GM10266 (cell line): ENCODE measurements around the gene ICA1.

ENCODE experiments used
- DNase-seq: peaks from one replicate; pipeline ENCODE4 v3.0.0; 2012; ENCODE audit errors: extremely low spot score
- TF ChIP-seq, protein P1 (sequence below): IDR thresholded peaks from 2 replicates; pipeline ENCODE4 v1.5.1; 2012; ENCODE audit warnings: mild to moderate bottlenecking, low read depth; ENCODE audit not compliant: control insufficient read depth, insufficient read depth; ENCODE audit errors: missing control alignments

ICA1 gene

DNA sequence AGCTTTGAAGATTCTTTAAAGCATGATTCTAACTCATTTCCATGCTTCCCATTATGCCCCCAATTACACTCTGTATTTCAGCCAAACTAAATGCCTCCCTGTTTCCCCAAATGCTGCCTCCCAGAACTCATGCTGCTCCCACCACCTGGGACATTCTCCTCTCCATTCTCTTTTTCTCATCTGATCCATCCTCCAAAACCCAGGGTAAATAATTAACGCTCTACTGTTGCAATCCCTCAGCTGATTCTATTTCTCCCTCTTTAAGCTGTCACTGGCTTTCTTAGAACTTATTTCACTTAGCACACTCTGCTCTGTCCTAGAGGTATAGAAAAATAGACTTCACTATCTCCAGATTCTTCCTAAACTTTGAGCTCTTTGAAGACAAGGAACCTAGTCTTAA lies 104.7 kb downstream of the ICA1 start:
- no peak for DNase-seq
- TF ChIP-seq, protein P1, sequence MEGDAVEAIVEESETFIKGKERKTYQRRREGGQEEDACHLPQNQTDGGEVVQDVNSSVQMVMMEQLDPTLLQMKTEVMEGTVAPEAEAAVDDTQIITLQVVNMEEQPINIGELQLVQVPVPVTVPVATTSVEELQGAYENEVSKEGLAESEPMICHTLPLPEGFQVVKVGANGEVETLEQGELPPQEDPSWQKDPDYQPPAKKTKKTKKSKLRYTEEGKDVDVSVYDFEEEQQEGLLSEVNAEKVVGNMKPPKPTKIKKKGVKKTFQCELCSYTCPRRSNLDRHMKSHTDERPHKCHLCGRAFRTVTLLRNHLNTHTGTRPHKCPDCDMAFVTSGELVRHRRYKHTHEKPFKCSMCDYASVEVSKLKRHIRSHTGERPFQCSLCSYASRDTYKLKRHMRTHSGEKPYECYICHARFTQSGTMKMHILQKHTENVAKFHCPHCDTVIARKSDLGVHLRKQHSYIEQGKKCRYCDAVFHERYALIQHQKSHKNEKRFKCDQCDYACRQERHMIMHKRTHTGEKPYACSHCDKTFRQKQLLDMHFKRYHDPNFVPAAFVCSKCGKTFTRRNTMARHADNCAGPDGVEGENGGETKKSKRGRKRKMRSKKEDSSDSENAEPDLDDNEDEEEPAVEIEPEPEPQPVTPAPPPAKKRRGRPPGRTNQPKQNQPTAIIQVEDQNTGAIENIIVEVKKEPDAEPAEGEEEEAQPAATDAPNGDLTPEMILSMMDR = no peak

DNA sequence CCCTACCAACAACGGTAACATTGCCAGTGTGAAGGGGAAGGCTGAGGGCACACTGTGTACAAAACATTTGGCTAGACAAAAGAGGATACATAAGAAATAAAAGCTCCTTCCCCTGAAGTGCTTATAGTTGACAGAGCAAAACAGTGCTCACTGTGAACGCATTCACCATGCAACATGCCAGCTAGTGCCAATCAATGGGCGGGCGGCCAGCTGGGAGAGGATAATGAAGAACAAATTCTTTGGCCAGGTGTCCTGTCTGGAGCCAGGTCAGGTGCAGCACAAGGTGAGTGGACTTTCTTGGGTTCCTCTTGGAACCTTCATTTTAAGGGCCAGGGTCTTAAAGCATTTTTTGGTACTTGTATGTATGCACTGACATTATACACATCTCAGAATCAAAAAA lies 106.1 kb downstream of the ICA1 start:
- TF ChIP-seq, protein P1 = no peak
- DNase-seq = no peak

DNA sequence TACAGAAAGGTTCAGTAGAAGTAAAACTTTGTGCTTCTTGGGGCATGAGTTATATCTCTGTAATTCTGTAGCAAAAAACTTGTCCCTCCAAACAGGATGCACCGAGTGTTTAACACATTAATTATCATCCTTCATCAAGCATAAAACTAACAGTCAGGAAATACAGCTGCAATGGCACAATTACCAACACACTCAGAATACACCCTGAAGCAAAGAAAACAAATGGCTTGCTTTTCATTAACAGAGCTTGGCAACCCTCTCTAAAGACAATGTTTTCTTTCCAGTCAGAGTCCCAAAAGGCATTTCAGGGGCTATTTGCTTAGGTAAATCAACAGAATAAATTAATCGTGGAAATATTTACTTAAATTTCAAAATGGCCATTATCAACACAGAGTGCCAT lies 107.7 kb downstream of the ICA1 start:
- TF ChIP-seq, protein P1 = no peak
- DNase-seq = no peak

DNA sequence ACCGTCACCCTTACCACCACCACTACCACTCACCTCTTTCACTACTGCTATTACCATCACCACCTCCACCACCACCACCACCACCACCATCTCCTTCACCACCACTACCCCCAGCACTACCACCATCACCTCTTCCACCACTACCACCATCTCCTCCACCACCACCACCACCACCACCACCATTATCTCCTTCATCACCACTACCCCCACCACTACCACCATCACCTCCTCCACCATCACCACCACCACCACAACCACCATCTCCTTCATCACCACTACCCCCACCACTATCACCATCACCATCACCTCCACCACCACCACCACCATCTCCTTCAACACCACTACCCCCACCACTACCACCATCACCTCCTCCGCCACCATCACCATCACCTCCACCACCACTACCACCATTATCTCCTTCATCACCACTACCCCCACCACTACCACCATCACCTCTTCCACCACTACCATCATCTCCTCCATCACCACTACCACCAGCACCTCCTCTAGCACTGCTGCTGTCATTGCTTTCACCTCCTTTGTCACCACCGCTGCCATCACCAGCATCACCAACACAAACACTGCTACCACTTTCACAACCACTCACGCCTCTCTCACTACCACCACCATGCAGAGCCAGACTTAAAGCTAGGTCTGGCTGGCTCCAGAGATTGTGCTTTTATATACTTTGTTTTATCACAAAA lies 109.3 kb downstream of the ICA1 start:
- TF ChIP-seq, protein P1 = no peak
- DNase-seq = no peak

DNA sequence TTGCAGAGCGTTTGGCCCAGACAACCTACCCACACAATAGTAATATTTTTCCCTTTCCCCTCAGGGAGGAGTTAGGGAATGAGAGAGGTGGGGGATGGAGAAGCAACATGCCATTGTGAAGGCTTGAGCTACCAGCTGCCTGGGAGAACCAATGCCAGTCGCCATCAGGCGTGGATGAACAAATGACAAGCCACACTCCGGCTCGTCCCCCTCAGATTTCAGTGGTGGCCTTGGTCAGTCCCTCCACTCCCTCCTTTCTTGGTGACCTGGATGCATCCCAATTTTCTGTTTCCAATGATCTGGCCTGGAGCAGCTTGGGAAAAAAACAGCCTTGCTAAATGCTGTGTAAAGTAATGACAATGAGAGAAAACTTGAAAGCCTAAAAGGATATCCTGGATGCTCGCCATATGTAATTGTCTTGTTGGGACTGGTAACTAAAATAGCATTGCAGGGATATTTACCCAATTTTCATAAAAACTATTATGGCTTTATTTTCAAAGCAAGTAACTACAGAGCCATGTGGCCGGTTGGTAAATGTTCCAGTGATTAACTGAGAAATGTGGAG lies 110.7 kb downstream of the ICA1 start:
- TF ChIP-seq, protein P1 = no peak
- DNase-seq = no peak

DNA sequence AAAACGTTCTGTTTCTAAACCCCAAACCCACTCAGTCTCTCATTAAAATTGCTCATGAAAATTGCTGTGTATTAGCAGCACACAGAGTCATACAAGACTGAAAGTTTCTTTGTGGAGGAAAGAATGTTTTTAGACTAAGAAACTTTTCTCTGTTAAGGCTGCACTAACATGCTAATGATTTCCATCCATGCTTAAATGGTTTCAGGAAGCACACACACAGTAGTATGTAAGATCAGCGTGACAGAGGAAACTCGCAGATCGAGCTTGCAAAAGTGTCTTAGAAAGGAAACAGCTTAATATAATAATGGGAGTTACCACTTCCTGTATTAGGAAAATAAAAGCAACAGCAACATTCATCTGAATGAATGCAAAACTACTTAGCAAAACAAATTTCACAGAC lies 112.7 kb downstream of the ICA1 start:
- TF ChIP-seq, protein P1 = no peak
- no peak for DNase-seq

DNA sequence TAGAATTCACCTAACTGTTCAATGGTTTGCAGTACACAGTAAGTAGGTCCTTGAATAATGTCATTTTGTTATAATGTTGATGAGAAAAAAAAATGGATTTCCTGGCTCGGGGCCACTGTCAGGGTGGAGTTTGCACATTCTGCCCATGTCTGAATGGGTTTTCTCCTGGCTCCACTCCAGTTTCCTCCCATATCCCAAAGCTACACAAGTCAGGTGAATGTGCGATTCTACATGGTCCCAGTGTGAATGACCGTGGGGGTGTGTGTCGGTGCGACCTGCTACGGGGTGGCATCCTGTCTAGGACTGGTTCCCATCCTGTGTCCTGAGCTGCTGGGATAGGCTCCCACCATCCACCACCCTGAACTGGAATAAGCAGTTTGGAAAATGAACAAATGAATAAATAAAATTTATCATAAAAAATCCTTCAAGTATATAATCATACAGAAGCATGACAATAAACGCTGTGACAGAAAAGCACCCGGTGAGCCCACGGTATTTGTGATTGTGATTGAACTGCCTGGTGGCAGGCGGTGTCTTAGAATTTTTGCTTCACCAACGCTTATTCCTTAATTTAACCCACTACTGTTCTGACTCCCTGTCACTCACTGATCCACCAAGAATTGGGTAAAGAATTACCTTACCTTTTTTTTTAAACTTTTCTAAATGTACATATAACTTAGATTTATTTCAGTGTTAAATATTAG lies 114.1 kb downstream of the ICA1 start:
- no peak for DNase-seq
- TF ChIP-seq, protein P1 = no peak
